Activated gamma-delta T cell (primary cell): Measurements from ENCODE around the gene ARSI.

ENCODE experiments used
- DNase-seq: peaks from one replicate; lab custom pipeline; 2025; lab: John Stamatoyannopoulos, UW

Gene ARSI

GRCh38 chr5:150307617-150308426 lies 5.1 kb upstream of the ARSI start:
- no peak for DNase-seq

GRCh38 chr5:150306775-150307174 lies 4.1 kb upstream of the ARSI start:
- no peak for DNase-seq

- no peak for DNase-seq
These were observed 2.9 kb upstream of the ARSI start for GRCh38 chr5:150305557-150305956.

- no peak for DNase-seq
These were observed 2.4 kb upstream of the ARSI start for GRCh38 chr5:150305095-150305494.

- DNase-seq: no peak
These were observed 1.9 kb upstream of the ARSI start for GRCh38 chr5:150304481-150305081.

GRCh38 chr5:150303660-150304386 lies 1.1 kb upstream of the ARSI start:
- DNase-seq: no peak

- no peak for DNase-seq
These were observed 438 bp upstream of the ARSI start for GRCh38 chr5:150303070-150303615.

GRCh38 chr5:150301901-150302300 lies 804 bp downstream of the ARSI start:
- DNase-seq: no peak

- DNase-seq: no peak
These were observed 1.6 kb downstream of the ARSI start for GRCh38 chr5:150301170-150301505.

- DNase-seq: no peak
These were observed 2.1 kb downstream of the ARSI start for GRCh38 chr5:150300496-150301169.

- no peak for DNase-seq
These were observed 3.0 kb downstream of the ARSI start for GRCh38 chr5:150299571-150300327.

- no peak for DNase-seq
These were observed 3.8 kb downstream of the ARSI start for GRCh38 chr5:150298701-150299451.

GRCh38 chr5:150297934-150298595 lies 4.6 kb downstream of the ARSI start:
- no peak for DNase-seq

GRCh38 chr5:150297236-150297890 lies 5.3 kb downstream of the ARSI start:
- DNase-seq: no peak

- no peak for DNase-seq
These were observed 6.2 kb downstream of the ARSI start for GRCh38 chr5:150296496-150296895.

- no peak for DNase-seq
These were observed 6.8 kb downstream of the ARSI start for GRCh38 chr5:150295741-150296486.

- DNase-seq: no peak
These were observed 7.5 kb downstream of the ARSI start for GRCh38 chr5:150295172-150295634.

GRCh38 chr5:150294551-150295071 lies 8.1 kb downstream of the ARSI start:
- DNase-seq: no peak
